Brain microvascular endothelial cell (primary cell): ENCODE results near the gene RPL10A.

Experiments
- DNase-seq: peaks from one replicate; pipeline ENCODE4 v3.0.0-alpha.2; 2020
- H3K27ac ChIP-seq: fragments of 250-450 bp; sonication (Bioruptor Pico); 2 replicates; pipeline ENCODE4 v1.5.1; 2020; ENCODE audit warnings: mild to moderate bottlenecking, moderate library complexity
- H3K27me3 ChIP-seq: fragments of 250-450 bp; sonication (Bioruptor Pico); replicated peaks from 2 replicates; pipeline ENCODE4 v1.5.1; 2020; ENCODE audit warnings: mild to moderate bottlenecking
- H3K36me3 ChIP-seq: fragments of 250-450 bp; sonication (Bioruptor Pico); replicated peaks from 2 replicates; pipeline ENCODE4 v1.5.1; 2020; ENCODE audit warnings: mild to moderate bottlenecking
- H3K4me3 ChIP-seq: 2 replicates; pipeline ENCODE4 v1.5.1; 2011; ENCODE audit warnings: low read depth, mild to moderate bottlenecking, control low read depth, low read length, moderate library complexity
- in situ Hi-C: cut with HindIII; loops from 2 replicates; pipeline ENCODE4 v1.10.0; 2017; ENCODE audit warnings: low sequenced_read_pairs, low pct_ligation_motif_present
- TF ChIP-seq, protein P1 (sequence below): IDR thresholded peaks from 2 replicates; pipeline ENCODE4 v1.5.1; 2011; ENCODE audit warnings: low read depth, mild to moderate bottlenecking, moderate library complexity, low read length, control low read depth, inconsistent platforms; ENCODE audit errors: missing control alignments

RPL10A gene

DNA sequence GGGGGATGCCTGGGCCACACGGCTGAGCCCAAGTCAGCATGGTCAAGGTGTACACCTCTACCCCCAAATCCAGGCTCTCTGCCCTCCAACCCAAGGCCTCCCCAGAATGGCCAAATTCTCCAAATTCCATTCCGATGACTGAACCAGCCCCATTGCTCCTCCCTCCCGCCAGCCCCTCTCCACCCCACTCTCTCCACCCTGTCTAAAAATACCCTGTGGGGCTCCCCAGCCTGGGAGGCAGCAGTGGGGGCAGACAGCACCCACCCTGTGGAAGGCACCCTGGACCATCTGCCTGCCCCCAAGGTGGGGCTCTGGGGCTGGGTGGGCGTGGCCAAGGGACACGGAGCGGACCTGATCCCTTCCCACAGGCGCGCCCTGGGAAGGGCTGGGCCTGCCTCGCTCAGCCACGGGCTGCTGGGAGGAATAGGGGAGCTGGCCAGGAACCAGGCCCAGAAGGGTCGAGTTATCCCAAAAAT, 17.2 kb downstream of the RPL10A start:
- TF ChIP-seq, protein P1, sequence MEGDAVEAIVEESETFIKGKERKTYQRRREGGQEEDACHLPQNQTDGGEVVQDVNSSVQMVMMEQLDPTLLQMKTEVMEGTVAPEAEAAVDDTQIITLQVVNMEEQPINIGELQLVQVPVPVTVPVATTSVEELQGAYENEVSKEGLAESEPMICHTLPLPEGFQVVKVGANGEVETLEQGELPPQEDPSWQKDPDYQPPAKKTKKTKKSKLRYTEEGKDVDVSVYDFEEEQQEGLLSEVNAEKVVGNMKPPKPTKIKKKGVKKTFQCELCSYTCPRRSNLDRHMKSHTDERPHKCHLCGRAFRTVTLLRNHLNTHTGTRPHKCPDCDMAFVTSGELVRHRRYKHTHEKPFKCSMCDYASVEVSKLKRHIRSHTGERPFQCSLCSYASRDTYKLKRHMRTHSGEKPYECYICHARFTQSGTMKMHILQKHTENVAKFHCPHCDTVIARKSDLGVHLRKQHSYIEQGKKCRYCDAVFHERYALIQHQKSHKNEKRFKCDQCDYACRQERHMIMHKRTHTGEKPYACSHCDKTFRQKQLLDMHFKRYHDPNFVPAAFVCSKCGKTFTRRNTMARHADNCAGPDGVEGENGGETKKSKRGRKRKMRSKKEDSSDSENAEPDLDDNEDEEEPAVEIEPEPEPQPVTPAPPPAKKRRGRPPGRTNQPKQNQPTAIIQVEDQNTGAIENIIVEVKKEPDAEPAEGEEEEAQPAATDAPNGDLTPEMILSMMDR = no peak
- no peak for DNase-seq
- no peaks in the 10 kb centered on the region for H3K27me3 ChIP-seq
- no peak overlapping the region for H3K4me3 ChIP-seq
- peak overlapping the region; percentile 33 for H3K27ac ChIP-seq
- peaks cover 7% of the 10 kb centered on the region for H3K36me3 ChIP-seq
- in situ Hi-C loops = no loop called here

DNA sequence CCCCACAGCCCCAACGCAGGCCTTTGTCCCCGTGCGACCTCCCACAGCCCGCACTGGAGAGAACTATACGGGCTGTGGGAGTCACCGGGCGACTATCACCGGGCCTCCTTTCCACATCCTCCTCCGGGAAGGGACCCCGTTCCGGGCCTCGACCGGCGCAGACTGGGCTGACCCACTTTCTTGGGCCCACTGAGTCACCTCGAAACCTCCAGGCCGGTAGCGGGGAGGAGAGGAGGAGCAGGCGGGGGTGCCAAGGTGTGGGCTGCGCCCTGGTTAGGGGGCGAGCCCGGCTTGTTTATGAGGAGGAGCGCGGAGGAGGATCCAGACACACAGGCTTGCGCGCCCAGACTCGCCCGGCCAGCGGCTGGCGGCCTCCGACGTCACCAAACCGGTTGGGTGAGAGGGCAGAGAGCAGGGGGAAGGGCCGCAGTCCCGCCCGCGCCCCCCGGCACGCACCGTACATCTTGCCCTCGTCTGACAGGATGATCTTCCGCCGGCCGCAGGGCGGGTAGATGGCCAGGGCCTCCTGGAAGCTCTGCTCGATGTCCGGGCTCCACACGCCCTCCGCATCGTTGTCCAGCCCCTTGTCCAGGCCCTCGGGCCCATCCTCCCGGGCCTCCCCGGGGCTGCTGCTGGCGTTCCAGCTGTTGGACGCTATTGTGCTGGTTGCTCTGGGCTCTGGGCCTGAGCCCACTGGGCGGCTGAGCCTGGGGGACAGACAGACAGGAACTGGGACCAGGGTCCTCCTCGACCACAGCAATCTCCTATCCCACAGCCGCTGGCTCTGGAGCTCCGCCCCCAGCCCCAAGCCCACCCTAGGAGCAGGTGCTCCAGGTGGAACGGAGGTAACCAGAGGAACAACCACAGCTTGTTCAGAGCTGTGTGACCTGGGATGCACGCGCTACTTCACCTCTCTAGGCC, 18.1 kb downstream of the RPL10A start:
- H3K36me3 ChIP-seq = peaks cover 7% of the 10 kb centered on the region
- peak overlapping the region; percentile 3 for H3K27ac ChIP-seq
- in situ Hi-C loops = no loop called here
- H3K4me3 ChIP-seq = no peak overlapping the region
- H3K27me3 ChIP-seq = no peaks in the 10 kb centered on the region
- DNase-seq = no peak
- TF ChIP-seq, protein P1 = no peak

DNA sequence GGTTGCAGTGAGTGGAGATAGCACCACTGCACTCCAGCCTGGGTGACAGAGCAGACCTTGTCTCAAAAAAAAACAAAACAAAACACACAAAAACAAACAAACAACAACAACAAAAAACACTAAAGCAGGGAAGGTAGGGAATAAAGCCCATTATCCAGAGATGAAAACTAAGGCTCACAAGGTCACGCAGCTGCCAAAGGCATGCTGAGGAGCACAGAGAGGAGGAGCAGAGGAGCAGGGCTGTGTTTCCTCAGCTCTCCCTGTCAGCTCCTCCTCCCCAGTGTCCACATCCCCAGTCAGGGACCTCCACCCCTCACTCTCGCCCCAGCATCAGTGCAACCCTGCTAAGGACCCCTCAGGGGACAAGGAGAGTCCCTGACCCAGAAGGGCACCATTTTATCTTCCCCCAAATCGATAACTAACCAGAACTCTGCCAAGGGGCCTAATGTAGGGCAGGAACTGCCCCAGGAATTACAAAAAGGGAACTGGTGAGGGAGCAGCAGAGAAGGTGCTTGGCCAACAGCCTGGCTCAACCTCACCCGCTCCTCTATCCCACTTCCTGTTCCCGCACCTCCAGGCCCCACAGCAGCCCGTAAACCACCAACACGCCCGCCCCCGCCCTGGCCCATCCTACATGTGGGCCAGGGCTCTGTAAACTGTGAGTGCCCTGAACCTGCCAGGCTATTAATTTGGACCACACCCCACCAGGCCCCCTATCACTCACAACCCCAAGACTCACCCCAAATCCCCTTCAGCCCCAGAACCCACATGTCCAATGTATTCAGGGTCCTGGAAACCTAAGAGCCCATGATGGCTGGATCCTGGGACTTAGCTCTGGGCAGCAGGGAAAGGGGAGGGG, 19.7 kb downstream of the RPL10A start:
- in situ Hi-C loops = no loop called here
- Histone ChIP-seq H3K4me3 (no peak overlapping the region), H3K27ac (no peak overlapping the region), H3K27me3 (no peaks in the 10 kb centered on the region), H3K36me3 (peaks cover 3% of the 10 kb centered on the region)
- DNase-seq = no peak
- TF ChIP-seq, protein P1 = no peak

DNA sequence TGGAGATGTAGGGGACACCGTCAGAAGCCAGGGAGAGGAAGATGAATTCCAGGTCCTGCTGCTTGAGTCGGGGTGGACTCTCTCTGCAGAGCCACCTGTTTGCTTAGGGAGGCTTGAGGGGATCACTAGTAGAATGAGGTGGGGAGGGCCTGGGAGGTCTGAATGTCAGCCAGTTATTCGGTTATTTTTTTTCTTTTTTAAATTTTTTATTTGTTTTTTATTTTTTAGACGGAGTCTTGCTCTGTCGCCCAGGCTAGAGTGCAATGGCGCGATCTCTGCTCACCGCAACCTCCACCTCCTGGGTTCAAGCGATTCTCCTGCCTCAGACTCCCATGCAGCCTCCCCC, 20.3 kb downstream of the RPL10A start:
- no peak overlapping the region for H3K27ac ChIP-seq
- no peak for DNase-seq
- in situ Hi-C loops = no loop called here
- H3K4me3 ChIP-seq = no peak overlapping the region
- peaks cover 3% of the 10 kb centered on the region for H3K36me3 ChIP-seq
- TF ChIP-seq, protein P1 = no peak
- no peaks in the 10 kb centered on the region for H3K27me3 ChIP-seq

DNA sequence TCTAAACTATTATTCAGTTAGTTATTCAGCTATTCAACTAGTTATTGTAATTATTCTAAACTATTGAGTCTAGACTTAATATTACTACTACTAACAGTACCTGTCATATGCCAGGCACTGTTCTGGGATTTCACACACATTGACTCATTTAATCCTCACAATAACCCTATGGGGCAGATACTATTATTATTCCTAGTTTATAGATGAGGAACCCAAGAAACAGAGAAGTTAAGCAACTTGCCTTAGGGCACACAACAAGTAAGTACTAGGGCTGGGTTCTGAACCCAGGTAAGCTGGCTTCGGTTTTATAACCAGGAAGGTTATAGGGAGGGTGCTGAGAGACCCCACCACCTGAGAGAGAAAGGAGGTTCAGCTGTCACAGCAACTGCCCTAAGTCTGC, 20.9 kb downstream of the RPL10A start:
- Histone ChIP-seq H3K36me3 (peaks cover 3% of the 10 kb centered on the region), H3K4me3 (no peak overlapping the region), H3K27ac (no peak overlapping the region), H3K27me3 (no peaks in the 10 kb centered on the region)
- TF ChIP-seq, protein P1 = no peak
- DNase-seq = no peak
- in situ Hi-C loops = no loop called here
